Right hindlimb (tissue), 1 donor: ENCODE results near the gene SPECC1.
A peak's percentile ranks its signal among the peaks of the same experiment; 100 is the strongest.
"Not testable (repeated sequence)": the region's sequence is repeated elsewhere in the genome, so short reads cannot be mapped to it uniquely, and the experiment has no call there.

ENCODE experiments used
- DNase-seq: peaks from one replicate; pipeline ENCODE4 v3.0.0-alpha.2; 2018

SPECC1 gene

GRCh38 chr17:20281860-20282259, 272.7 kb downstream of the SPECC1 start:
- no peak for DNase-seq

GRCh38 chr17:20282526-20283308, 273.6 kb downstream of the SPECC1 start:
- DNase-seq: no peak

DNA sequence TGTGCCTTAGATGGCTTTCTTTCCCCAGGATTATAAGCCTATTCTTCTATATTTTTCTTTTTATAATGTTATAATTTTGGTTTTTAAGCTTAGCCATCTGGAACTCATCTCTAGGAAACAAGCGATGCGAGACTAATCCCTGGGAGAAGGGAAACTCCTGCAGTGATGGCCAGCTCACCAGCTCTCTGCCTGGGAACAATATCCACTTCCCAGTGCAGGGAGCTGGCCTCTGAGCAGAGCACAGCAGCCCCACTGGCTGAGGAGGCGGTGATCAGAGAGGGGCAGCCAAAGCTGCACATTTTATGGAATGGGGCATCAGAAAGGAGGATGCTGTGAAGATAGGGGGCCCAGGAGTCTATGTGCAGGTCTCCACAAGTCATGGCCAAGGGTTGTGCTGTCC, 274.9 kb downstream of the SPECC1 start:
- peak; percentile 56 for DNase-seq

DNA sequence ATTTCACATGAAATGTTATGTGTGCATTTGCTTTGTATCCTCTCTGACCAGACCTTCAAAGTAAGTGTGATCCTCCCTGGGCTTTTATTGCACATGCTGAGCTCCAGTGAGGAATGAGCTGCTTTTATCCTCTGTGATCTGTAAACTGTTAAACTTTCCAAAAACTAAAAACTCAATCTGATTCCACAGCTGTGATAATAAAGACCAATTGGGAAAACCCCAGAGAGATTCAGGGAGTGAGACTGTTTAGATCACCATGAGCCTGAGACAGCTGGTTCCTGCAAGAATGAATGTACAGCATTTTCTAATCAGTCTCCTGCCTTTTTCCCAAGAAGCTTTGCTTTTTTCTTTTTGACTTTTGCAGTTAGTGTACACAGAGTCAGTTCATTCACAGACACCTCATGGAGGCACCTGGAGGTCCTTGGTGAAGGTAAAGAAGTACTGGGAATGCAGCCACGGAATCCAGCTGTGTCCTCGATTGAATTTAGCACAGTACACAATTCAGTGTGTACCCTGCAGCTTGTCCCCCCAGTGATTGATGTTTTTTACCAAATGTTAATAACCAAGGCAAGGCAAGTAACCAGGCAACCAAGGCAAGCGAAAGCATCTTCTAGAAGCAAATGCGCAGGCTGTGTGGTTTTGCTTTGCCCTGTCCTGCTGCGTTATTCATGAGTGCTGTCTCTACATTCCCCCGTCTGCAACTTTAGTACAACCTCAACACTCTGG, 275.6 kb downstream of the SPECC1 start:
- DNase-seq: no peak

DNA sequence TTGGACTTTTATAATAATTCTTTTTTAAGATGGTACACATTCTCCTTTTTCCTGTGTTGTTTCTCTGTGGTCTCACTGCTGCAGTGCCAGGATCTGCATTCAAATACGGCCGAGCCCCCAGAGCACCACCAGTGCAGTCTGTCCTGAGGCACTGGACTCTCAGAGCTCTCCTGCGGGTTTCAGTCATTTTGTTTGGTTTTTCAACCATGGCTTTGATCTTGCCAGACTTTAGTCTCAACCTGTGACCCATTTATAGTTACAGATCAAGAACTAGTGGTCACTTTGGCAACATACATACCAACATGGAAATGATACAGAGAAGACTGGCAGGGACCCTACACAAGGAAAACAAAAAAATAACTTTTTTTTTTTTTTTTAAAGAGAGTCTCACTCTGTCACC, 280.8 kb downstream of the SPECC1 start:
- DNase-seq: no peak

GRCh38 chr17:20291853-20292252, 282.7 kb downstream of the SPECC1 start:
- DNase-seq: no peak

- no peak for DNase-seq
Observed at GRCh38 chr17:20293501-20293900, 284.3 kb downstream of the SPECC1 start.

DNA sequence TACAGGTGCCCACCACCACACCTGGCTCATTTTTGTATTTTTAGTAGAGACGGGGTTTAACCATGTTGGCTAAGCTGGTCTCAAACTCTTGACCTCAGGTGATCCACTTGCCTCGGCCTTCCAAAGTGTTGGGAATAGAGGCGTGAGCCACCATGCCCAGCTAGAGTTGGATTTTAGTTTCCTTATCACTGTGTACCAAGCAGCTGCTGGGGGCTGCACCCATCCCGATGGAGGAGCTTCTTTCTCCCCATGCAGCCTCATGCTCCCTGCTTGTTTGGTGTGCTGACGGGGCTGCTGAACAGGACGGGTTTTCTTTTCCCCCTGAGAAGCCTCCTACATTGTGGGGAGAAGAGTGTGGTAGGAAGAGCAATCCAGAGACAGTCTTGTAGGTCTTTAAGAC, 285.0 kb downstream of the SPECC1 start:
- DNase-seq: no peak

DNA sequence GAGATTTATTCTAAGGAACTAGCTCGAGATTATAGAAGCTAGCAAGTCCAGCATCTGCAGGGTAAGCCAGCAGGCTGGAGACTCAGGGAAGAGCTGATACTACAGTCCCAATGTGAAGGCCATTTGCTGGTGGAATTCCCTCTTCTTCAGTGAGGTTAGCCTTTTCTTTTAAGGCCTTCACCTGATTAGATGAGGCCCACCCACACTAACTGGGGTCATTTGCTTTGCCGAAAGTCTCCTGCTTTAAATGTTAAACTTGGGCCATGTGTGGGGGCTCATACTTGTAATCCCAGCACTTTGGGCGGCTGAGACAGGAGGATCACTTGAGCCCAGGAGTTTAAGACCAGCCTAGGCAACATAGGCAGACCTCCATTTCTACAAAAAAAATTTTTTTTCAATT, 289.9 kb downstream of the SPECC1 start:
- DNase-seq: no peak

GRCh38 chr17:20300436-20300934, 291.3 kb downstream of the SPECC1 start:
- peak; percentile 38 for DNase-seq

- DNase-seq: no peak
Observed at GRCh38 chr17:20302246-20302917, 293.2 kb downstream of the SPECC1 start.

DNA sequence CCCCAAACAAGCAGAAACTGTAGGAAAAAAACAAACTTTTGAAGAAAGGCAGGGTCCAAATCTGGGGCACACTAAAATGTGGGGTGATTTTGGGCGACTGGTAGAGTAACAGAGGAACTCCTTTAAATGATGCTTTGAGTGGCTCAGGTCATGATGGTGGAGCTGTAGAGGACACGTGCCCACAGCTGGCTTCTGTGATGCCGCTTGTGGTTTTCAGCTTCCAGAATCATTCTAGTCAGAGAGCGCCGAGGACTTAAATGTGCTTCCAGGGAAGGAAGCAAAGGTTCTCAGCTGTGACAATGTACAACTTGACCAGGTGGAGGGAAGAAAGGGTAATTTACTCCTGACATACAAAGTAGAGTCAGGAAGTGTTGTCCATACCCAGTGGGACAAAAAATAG, 295.8 kb downstream of the SPECC1 start:
- DNase-seq: no peak

- no peak for DNase-seq
Observed at GRCh38 chr17:20306924-20307323, 297.8 kb downstream of the SPECC1 start.

DNA sequence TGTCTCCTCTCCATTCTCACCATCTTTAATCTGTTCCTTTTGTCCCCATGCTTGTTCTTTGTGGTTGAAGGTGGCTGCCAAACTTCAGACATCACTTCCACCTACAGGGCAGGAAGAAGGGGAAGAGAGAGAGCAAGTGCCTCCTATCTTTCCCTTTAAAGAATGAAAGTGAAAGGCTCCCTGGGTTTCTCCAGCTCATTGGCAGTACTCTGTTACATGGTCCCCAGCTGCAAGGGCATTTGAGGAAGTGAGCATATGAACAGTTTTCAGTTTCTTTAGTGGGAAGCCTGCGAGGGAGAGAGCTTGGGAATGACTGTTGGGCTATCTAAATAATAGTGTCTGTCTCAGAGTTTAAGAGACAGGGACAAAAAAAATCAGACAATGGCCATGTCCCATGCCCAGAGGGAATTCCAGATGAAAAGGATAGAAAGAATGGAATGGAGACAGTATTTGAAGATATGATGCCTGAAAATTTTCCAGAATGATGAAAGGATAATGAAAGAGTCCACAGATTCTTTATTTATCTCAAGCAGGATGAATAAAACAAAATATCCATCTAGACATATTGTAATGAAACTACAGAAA, 298.3 kb downstream of the SPECC1 start:
- DNase-seq: no peak

- DNase-seq: no peak
Observed at GRCh38 chr17:20310481-20310880, 301.3 kb downstream of the SPECC1 start.

DNA sequence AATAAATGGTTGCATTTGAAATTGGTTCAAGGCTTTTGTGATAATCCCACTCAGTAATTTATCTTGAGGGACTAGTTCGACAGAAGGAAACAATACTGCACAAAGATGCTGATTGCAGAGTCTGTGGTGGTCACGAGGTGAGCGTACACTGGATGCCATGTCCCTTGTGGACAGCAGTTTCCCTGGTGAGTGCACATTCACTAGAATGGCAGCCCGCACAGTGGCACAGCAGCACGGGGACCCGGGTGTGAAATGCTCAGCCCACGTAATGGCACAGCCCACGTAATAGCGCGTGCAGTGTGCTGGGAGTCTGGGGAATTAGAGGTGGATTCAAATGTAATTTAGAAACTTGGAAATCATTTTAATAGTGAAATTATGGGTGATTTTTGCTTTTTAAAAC, 304.1 kb downstream of the SPECC1 start:
- no peak for DNase-seq

DNA sequence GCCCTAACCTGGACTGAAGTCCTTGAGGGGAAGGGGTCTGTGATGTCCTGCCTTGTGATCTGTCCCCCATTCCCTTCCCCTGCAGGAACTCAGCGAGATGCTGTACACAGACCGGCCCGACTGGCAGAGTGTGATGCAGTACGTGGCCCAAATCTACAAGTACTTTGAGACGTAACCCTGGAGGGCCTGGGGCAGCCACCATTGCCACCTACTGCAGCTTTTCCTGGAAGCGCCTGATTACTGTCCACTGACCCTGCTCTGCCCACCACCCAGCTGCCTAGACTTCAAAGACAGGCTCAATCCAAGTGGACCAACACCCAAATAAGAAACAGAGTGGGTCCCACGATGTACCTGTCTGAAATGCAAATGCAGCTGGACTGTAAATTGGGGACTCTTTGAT, 304.7 kb downstream of the SPECC1 start:
- no peak for DNase-seq

DNA sequence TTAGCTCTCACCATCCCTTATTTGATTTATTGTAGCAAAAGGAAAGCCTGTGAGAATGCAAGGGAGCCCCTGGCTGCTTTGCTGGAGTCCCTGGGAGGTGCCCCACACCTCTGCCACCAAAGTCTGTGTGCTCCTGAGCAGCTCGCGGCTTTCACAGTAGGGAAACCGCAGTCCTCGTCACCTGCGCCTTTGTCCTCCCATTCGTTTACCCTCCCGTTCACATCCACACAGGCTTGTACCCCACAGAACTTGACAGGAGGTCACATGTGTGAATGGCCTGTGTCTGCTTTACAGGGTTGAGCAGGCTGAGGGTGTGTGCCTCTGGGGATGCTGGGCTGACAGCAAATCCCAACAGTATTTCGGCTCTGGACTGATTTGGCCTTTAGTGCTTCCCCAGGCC, 305.7 kb downstream of the SPECC1 start:
- no peak for DNase-seq

DNA sequence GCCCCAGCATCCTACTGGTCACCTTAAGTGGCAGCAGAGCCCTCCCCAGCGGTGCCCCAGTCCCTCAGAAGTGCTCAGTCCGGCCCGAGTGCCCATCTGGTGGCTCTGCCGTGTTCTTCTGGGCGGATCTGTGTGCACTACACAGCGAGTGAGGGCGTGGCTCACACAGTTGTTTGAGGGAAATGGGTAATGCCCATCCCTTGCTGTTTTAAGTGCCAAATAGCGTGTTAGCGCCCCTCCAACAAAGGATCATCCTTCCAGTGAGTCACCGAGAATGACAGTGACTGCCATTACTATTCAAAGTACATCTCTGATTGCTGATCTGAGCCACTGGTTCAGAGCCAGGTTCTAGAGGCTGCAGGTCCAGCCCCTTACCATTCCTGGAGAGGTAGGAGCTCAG, 306.2 kb downstream of the SPECC1 start:
- no peak for DNase-seq

DNA sequence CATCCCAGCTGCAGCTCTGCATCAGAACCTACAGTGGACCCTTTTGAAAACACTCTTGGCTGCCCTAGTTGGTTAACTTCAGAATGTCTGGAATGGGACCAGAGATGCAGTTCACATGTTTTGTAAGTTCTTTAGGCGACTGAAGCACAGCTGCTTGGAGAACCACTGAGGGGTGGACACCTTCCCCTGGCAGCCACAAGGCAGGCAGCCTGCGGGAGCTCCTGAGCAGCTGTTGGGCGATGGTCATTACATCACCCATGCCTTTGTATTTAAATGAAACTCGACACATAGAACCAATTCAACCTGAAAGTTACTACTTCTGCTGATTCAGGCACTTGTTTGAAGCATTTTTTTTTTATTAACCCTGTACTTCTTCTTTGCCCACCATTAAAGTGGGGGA, 306.7 kb downstream of the SPECC1 start:
- DNase-seq: peak; percentile 60

DNA sequence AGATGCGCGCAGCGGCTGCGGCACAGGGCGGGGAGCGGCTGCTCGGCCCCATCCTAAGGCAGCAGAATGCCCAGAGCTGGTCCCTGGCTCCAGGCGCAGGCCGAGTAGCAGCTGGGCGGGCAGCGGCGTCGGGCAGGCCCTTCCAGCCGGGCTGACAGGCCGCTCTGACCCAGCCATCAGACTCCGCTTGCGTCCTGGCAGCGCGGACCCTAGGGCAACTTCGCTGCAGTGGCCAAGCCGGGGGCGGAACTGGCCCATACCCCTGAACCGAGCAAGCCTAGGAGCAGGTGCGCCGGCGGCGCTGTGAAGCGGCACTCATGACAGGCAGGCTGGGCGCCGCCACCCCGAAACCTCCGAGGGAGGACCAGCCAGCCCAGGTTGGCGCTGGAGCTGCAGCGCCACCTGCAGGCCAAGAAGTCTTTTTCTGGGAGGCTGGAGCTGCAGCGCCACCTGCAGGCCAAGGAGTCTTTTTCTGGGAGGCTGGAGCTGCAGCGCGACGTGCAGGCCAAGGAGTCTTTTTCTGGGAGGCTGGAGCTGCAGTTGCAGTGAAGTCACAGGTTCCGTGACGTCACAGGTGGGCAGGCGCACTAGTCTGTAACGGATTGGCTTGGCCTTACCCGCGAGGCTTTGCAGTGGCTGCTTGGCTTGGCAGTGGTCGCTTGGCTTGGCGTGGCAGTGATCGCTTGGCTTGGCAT, 311.5 kb downstream of the SPECC1 start:
- peak; percentile 70 for DNase-seq

- not testable (repeated sequence) for DNase-seq
Observed at GRCh38 chr17:20321357-20321756, 312.2 kb downstream of the SPECC1 start.

DNA sequence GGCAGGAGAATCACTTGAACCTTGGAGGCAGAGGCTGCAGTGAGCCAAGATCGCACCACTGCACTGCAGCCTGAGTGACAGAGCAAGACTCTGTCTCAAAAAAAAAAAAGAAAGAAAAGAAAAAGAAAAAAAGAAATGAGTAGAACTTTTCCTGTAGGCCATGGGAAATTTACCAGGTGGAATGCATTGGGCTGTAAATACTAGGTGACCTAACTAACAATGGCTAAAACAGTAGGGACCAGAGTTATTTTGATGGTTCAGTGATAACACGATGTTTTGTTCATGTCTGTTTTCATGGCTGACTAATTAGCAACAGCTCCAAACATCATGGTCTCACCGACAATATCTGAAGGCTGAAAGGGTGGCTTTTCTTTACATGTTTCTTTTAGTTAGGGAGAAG, 318.6 kb downstream of the SPECC1 start:
- DNase-seq: not testable (repeated sequence)
